OCI-LY1 (cell line): ENCODE measurements around the gene GTF2H4.

ENCODE experiments used
- EZH2 ChIP-seq: fragments of 200-600 bp; sonication (generic), shearing (Covaris generic); IDR thresholded peaks from 2 replicates; pipeline ENCODE4 v1.8.0; 2017; ENCODE audit warnings: borderline replicate concordance, mixed run types, mild to moderate bottlenecking, antibody characterized with exemption, low read length, moderate library complexity, mixed read lengths
- TF ChIP-seq, protein P1 (sequence below): fragments of 200-600 bp; sonication (generic), shearing (Covaris generic); IDR thresholded peaks from 2 replicates; pipeline ENCODE4 v1.5.1; 2017; ENCODE audit warnings: mild to moderate bottlenecking, antibody characterized with exemption, low read length, moderate library complexity, mixed read lengths

DNA sequence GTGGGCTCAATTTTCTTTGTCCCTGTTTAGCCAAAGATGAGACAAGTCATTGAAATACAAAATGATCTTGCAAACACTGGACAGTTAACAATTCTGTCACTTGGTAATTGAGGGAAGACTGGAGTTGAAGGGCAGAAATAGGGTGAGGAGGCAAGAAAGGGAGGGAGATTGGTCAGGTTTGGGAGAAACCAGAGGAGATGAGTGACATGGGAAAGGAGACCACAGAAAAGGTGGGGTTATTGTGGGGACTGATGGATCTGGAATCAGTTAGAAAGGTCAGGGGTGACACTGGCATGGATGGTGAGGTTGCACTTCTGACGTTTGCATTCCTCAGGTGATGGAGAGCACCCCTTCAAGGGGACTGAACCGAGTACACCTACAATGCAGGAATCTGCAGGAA is 693 bp downstream of the GTF2H4 start:
- TF ChIP-seq, protein P1, sequence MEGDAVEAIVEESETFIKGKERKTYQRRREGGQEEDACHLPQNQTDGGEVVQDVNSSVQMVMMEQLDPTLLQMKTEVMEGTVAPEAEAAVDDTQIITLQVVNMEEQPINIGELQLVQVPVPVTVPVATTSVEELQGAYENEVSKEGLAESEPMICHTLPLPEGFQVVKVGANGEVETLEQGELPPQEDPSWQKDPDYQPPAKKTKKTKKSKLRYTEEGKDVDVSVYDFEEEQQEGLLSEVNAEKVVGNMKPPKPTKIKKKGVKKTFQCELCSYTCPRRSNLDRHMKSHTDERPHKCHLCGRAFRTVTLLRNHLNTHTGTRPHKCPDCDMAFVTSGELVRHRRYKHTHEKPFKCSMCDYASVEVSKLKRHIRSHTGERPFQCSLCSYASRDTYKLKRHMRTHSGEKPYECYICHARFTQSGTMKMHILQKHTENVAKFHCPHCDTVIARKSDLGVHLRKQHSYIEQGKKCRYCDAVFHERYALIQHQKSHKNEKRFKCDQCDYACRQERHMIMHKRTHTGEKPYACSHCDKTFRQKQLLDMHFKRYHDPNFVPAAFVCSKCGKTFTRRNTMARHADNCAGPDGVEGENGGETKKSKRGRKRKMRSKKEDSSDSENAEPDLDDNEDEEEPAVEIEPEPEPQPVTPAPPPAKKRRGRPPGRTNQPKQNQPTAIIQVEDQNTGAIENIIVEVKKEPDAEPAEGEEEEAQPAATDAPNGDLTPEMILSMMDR, result no peak
- no peak for TF ChIP-seq EZH2
